A549 (cell line): ENCODE results near the gene RTEL1.

ENCODE experiments used
- BHLHE40 ChIP-seq: IDR thresholded peaks from 2 replicates; pipeline ENCODE4 v1.6.1; 2012; ENCODE audit warnings: low read depth, low read length, inconsistent platforms
- CTCF ChIP-seq: fragments of >200 bp; sonication (Bioruptor Twin); formaldehyde crosslinking; IDR thresholded peaks from 3 replicates; pipeline ENCODE4 v1.5.1; 2016
- JUN ChIP-seq, 2 experiments: fragments of >200 bp; sonication (Bioruptor Twin); formaldehyde crosslinking; IDR thresholded peaks; 2 replicates in 1 of 2; 3 replicates in 1 of 2; pipeline ENCODE4 v1.6.1; 2016 to 2017
- MAFK ChIP-seq: fragments of 450-650 bp; IDR thresholded peaks from 2 replicates; pipeline ENCODE4 v1.6.1; 2014; ENCODE audit not compliant: partially characterized antibody
- NPAS2 ChIP-seq: fragments of 250-450 bp; sonication (Bioruptor Pico); IDR thresholded peaks from 2 replicates; pipeline ENCODE4 v1.8.0; 2022; ENCODE audit warnings: mild to moderate bottlenecking, moderate library complexity, borderline replicate concordance
- NR3C1 ChIP-seq: fragments of >200 bp; sonication (Bioruptor Twin); formaldehyde crosslinking; IDR thresholded peaks from 3 replicates; pipeline ENCODE4 v1.6.1; 2017
- POLR2A ChIP-seq: IDR thresholded peaks from 2 replicates; pipeline ENCODE4 v1.6.1; 2012; ENCODE audit warnings: mild to moderate bottlenecking, low read length
- POLR2AphosphoS2 ChIP-seq: conservative IDR thresholded peaks from 2 replicates; pipeline ENCODE4 v1.6.1; 2012; ENCODE audit warnings: low read length, improper control_type of control experiment, inconsistent platforms
- RAD21 ChIP-seq, 2 experiments: fragments of >200 bp in 1 of 2; sonication (Bioruptor Twin) in 1 of 2; formaldehyde crosslinking in 1 of 2; IDR thresholded peaks in 1 of 2; conservative IDR thresholded peaks in 1 of 2; 2 replicates in 1 of 2; 3 replicates in 1 of 2; pipeline ENCODE4 v1.6.1; 2012 to 2018; ENCODE audit warnings: inconsistent platforms in 1 of 2
- SMC3 ChIP-seq: fragments of >200 bp; sonication (Bioruptor Twin); formaldehyde crosslinking; IDR thresholded peaks from 3 replicates; pipeline ENCODE4 v1.6.1; 2018; ENCODE audit warnings: inconsistent platforms
- TF ChIP-seq, protein P1 (sequence below): IDR thresholded peaks from 2 replicates; pipeline ENCODE4 v1.6.1; 2012

GRCh38 chr20:63743210-63743970 lies 85.3 kb downstream of the RTEL1 start:
- TF ChIP-seq POLR2A, result no peak
- TF ChIP-seq, protein P1, sequence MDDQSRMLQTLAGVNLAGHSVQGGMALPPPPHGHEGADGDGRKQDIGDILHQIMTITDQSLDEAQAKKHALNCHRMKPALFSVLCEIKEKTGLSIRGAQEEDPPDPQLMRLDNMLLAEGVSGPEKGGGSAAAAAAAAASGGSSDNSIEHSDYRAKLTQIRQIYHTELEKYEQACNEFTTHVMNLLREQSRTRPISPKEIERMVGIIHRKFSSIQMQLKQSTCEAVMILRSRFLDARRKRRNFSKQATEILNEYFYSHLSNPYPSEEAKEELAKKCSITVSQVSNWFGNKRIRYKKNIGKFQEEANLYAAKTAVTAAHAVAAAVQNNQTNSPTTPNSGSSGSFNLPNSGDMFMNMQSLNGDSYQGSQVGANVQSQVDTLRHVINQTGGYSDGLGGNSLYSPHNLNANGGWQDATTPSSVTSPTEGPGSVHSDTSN, result no peak
- TF ChIP-seq SMC3, result no peak
- TF ChIP-seq CTCF, result no peak
- no peak for TF ChIP-seq NR3C1
- TF ChIP-seq MAFK, result no peak
- no peak for TF ChIP-seq POLR2AphosphoS2
- TF ChIP-seq JUN (IDR thresholded peaks at IDR 0.05), result no peak
- no peak for TF ChIP-seq RAD21 (conservative IDR thresholded peaks at IDR 0.05 in 1 of 2, IDR thresholded peaks at IDR 0.05 in 1 of 2)
- no peak for TF ChIP-seq BHLHE40
- no peak for TF ChIP-seq NPAS2 (CRISPR knock-in tag)
